ENCODE measurements around the gene MBD3.

MBD3 gene

DNA sequence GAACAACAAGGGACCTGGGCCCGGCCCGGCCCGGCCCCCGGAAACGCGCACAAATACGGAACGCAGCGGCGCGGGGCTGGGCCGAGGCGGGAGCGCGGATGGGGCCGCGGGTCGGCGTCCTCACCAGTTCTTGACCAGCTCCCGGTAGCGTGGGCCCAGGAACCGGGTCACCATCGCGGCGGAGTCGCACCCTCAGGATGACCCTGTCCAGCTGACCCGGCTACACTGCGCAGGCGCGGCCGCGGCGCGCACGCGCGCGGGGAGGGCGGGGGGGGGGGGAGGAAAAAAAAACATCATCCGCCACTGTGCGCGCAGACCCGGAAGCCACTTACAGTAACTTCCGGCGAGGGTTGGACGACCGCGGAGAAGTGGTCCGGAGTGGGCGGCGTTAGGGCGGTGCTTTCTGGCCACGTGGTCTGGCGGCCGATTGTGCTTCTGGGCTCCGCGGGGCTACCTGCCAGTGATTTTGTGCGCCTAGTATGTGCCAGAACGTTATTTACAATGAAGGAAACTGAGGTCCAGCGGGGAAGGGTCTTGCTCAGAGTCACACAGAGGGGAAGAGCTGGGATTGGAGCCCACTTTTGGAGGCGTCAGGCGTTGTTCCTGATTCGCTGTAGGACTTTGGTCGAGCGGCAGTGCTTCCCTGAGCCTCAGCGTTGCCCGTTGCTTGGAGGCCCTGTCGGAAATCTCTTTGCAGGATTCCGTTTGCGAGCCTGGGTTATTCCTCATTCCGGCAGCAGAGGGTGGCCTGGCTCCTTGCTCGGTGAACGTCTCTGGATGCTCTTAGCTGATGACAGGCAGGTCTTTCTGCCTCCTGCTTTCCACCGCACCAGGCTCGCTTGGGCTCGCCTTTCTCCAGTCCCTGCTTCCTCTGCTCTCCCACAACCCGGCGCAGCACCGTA is 12.8 kb upstream of the MBD3 start, which contains the start of gene UQCR11 (continued):
- TF ChIP-seq OVOL3 (tag by site-specific recombination; IDR thresholded peaks at IDR 0.05) (0 out of 2 replicates have a peak, but pooled peaks have one; percentile 7), ZNF121 (tag by site-specific recombination; IDR thresholded peaks at IDR 0.05) (no peak), FEZF1 (tag by site-specific recombination; IDR thresholded peaks at IDR 0.05) (no peak), GFI1B (tag by site-specific recombination; IDR thresholded peaks at IDR 0.05) (0 out of 2 replicates have a peak, but pooled peaks have one; percentile 34), ZNF112 (tag by site-specific recombination; IDR thresholded peaks at IDR 0.05) (no peak), ZSCAN4 (tag by site-specific recombination; IDR thresholded peaks at IDR 0.05) (no peak), ZNF335 (tag by site-specific recombination; conservative IDR thresholded peaks at IDR 0.05) (peak; percentile 99), ZNF658 (tag by site-specific recombination; IDR thresholded peaks at IDR 0.05) (no peak), ZFP41 (tag by site-specific recombination; IDR thresholded peaks at IDR 0.05; ENCODE audit: borderline replicate concordance) (no peak), SP2 (tag by site-specific recombination; IDR thresholded peaks at IDR 0.05) (peak; percentile 91), ZNF830 (tag by site-specific recombination; IDR thresholded peaks at IDR 0.05; ENCODE audit: low read depth) (no peak), ZBTB17 (tag by site-specific recombination; IDR thresholded peaks at IDR 0.05) (peak; percentile 98), ZNF548 (tag by site-specific recombination; IDR thresholded peaks at IDR 0.05) (no peak), GLIS1 (tag by site-specific recombination; IDR thresholded peaks at IDR 0.05) (peak; percentile 66; the same call in 1 of the 2 replicates), ZNF214 (tag by site-specific recombination; IDR thresholded peaks at IDR 0.05; ENCODE audit: borderline replicate concordance) (no peak), PRDM10 (tag by site-specific recombination; IDR thresholded peaks at IDR 0.05) (peak; percentile 60), ZNF777 (tag by site-specific recombination; IDR thresholded peaks at IDR 0.05; ENCODE audit: borderline replicate concordance) (no peak), ZNF449 (tag by site-specific recombination; IDR thresholded peaks at IDR 0.05) (no peak), REST (tag by site-specific recombination; IDR thresholded peaks at IDR 0.05) (peak; percentile 43; the same call in 1 of the 2 replicates)
- TF ChIP-seq, protein P1, sequence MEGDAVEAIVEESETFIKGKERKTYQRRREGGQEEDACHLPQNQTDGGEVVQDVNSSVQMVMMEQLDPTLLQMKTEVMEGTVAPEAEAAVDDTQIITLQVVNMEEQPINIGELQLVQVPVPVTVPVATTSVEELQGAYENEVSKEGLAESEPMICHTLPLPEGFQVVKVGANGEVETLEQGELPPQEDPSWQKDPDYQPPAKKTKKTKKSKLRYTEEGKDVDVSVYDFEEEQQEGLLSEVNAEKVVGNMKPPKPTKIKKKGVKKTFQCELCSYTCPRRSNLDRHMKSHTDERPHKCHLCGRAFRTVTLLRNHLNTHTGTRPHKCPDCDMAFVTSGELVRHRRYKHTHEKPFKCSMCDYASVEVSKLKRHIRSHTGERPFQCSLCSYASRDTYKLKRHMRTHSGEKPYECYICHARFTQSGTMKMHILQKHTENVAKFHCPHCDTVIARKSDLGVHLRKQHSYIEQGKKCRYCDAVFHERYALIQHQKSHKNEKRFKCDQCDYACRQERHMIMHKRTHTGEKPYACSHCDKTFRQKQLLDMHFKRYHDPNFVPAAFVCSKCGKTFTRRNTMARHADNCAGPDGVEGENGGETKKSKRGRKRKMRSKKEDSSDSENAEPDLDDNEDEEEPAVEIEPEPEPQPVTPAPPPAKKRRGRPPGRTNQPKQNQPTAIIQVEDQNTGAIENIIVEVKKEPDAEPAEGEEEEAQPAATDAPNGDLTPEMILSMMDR (tag by site-specific recombination; IDR thresholded peaks at IDR 0.05), result peak; percentile 83
- TF ChIP-seq, protein P2, sequence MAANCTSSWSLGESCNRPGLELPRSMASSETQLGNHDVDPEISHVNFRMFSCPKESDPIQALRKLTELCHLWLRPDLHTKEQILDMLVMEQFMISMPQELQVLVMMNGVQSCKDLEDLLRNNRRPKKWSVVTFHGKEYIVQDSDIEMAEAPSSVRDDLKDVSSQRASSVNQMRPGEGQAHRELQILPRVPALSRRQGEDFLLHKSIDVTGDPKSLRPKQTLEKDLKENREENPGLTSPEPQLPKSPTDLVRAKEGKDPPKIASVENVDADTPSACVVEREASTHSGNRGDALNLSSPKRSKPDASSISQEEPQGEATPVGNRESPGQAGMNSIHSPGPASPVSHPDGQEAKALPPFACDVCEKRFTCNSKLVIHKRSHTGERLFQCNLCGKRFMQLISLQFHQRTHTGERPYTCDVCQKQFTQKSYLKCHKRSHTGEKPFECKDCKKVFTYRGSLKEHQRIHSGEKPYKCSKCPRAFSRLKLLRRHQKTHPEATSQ (tag by site-specific recombination; IDR thresholded peaks at IDR 0.05), result no peak
- TF ChIP-seq, protein P3, sequence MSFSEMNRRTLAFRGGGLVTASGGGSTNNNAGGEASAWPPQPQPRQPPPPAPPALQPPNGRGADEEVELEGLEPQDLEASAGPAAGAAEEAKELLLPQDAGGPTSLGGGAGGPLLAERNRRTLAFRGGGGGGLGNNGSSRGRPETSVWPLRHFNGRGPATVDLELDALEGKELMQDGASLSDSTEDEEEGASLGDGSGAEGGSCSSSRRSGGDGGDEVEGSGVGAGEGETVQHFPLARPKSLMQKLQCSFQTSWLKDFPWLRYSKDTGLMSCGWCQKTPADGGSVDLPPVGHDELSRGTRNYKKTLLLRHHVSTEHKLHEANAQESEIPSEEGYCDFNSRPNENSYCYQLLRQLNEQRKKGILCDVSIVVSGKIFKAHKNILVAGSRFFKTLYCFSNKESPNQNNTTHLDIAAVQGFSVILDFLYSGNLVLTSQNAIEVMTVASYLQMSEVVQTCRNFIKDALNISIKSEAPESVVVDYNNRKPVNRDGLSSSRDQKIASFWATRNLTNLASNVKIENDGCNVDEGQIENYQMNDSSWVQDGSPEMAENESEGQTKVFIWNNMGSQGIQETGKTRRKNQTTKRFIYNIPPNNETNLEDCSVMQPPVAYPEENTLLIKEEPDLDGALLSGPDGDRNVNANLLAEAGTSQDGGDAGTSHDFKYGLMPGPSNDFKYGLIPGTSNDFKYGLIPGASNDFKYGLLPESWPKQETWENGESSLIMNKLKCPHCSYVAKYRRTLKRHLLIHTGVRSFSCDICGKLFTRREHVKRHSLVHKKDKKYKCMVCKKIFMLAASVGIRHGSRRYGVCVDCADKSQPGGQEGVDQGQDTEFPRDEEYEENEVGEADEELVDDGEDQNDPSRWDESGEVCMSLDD (tag by site-specific recombination; IDR thresholded peaks at IDR 0.05), result no peak

Measured in HEK293 (cell line).